GM23338 (cell line): ENCODE results near the gene UBE2L6. TPM values are rescaled to one million over a fixed set of nuclear protein-coding genes. Genes with fewer than 3 reads are reported as not detected.

Source experiments
- ATAC-seq: fragments of 200-7000 bp; cut with Tn5 transposase; 3 replicates; pipeline ENCODE4 v1.9.1; 2020
- DNase-seq: peaks from one replicate; pipeline ENCODE4 v3.0.0-alpha.2; 2015; ENCODE audit warnings: low spot score
- H2AFZ ChIP-seq: fragments of 200-600 bp; sonication (generic); 2 replicates; pipeline ENCODE4 v1.8.0; 2016; ENCODE audit warnings: antibody characterized with exemption, mild to moderate bottlenecking, moderate library complexity
- H3F3A ChIP-seq: fragments of 200-600 bp; sonication (generic); replicated peaks from 2 replicates; pipeline ENCODE4 v1.8.0; 2017; ENCODE audit warnings: antibody characterized with exemption, mixed run types, low read depth
- H3K27ac ChIP-seq: fragments of 200-600 bp; sonication (generic); 2 replicates; pipeline ENCODE4 v1.6.1; 2016; ENCODE audit warnings: low read depth
- H3K27me3 ChIP-seq: fragments of 200-600 bp; sonication (generic); 2 replicates; pipeline ENCODE4 v1.8.0; 2016; ENCODE audit warnings: mild to moderate bottlenecking, mixed run types, moderate library complexity; ENCODE audit not compliant: insufficient read depth
- H3K36me3 ChIP-seq: fragments of 200-600 bp; sonication (generic); 2 replicates; pipeline ENCODE4 v1.8.0; 2016; ENCODE audit warnings: mild to moderate bottlenecking; ENCODE audit not compliant: insufficient read depth
- H3K4me1 ChIP-seq: fragments of 200-600 bp; sonication (generic); 2 replicates; pipeline ENCODE4 v1.8.0; 2016; ENCODE audit warnings: mild to moderate bottlenecking, moderate library complexity; ENCODE audit not compliant: insufficient read depth
- H3K4me2 ChIP-seq: fragments of 200-600 bp; sonication (generic); 2 replicates; pipeline ENCODE4 v1.7.1; 2017; ENCODE audit warnings: mixed run types
- H3K4me3 ChIP-seq: fragments of 200-600 bp; sonication (generic); 2 replicates; pipeline ENCODE4 v1.6.1; 2016; ENCODE audit warnings: mixed run types
- H3K79me2 ChIP-seq: fragments of 200-600 bp; sonication (generic); replicated peaks from 2 replicates; pipeline ENCODE4 v1.8.0; 2017; ENCODE audit warnings: mild to moderate bottlenecking; ENCODE audit not compliant: insufficient read depth
- H3K9me2 ChIP-seq: fragments of 200-600 bp; sonication (generic); 2 replicates; pipeline ENCODE4 v1.8.0; 2017; ENCODE audit not compliant: insufficient read depth
- H4K20me1 ChIP-seq: fragments of 200-600 bp; sonication (generic); replicated peaks from 2 replicates; pipeline ENCODE4 v1.8.0; 2017; ENCODE audit warnings: mild to moderate bottlenecking; ENCODE audit not compliant: insufficient read depth
- H3K27ac Mint-ChIP-seq: 2 replicates; pipeline ENCODE4 v1.8.0; 2020; ENCODE audit warnings: inconsistent platforms, mild to moderate bottlenecking, moderate library complexity, mixed read lengths
- H3K27me3 Mint-ChIP-seq: 3 replicates; pipeline ENCODE4 v1.8.0; 2022; ENCODE audit warnings: low read depth, mild to moderate bottlenecking, moderate library complexity, mixed read lengths, inconsistent platforms; ENCODE audit not compliant: insufficient read depth, poor library complexity
- H3K36me3 Mint-ChIP-seq: 3 replicates; pipeline ENCODE4 v1.8.0; 2021; ENCODE audit warnings: low read depth, mild to moderate bottlenecking, inconsistent platforms, moderate library complexity, mixed read lengths
- H3K4me1 Mint-ChIP-seq: 3 replicates; pipeline ENCODE4 v1.8.0; 2020; ENCODE audit warnings: mild to moderate bottlenecking, inconsistent platforms, mixed read lengths
- H3K4me3 Mint-ChIP-seq: 3 replicates; pipeline ENCODE4 v1.8.0; 2021; ENCODE audit warnings: moderate library complexity, mild to moderate bottlenecking, inconsistent platforms, mixed read lengths
- H3K9me3 Mint-ChIP-seq: 3 replicates; pipeline ENCODE4 v1.8.0; 2020; ENCODE audit warnings: moderate library complexity, mild to moderate bottlenecking, inconsistent platforms, mixed read lengths
- EZH2phosphoT487 ChIP-seq: fragments of 200-600 bp; sonication (generic); IDR thresholded peaks from one replicate; pipeline ENCODE4 v1.8.1; 2018; ENCODE audit warnings: antibody characterized with exemption; ENCODE audit not compliant: unreplicated experiment
- JUNB ChIP-seq: IDR thresholded peaks from one replicate; pipeline ENCODE4 v1.6.1; 2016; ENCODE audit warnings: antibody characterized with exemption; ENCODE audit not compliant: unreplicated experiment
- NANOG ChIP-seq: IDR thresholded peaks from 2 replicates; pipeline ENCODE4 v1.6.1; 2016; ENCODE audit warnings: antibody characterized with exemption, borderline replicate concordance
- POLR2AphosphoS5 ChIP-seq: IDR thresholded peaks from 2 replicates; pipeline ENCODE4 v1.6.1; 2016; ENCODE audit warnings: antibody characterized with exemption, low read depth
- ZNF114 ChIP-seq: fragments of 250-450 bp; sonication (Bioruptor Pico); IDR thresholded peaks from 2 replicates; pipeline ENCODE4 v1.5.0; 2020; ENCODE audit warnings: mild to moderate bottlenecking, moderate library complexity
- polyA plus RNA-seq: library from polyadenylated mRNA; unstranded; fragments of >200 nt; fragmentation: Nextera tagmentation; extraction: Ambion mirVana; gene quantifications from 2 replicates; pipeline ENCODE4 v1.2.1, GENCODE V29; 2016
- total RNA-seq: library from RNA; depleted of rRNA; stranded (reverse); fragments of >200 nt; shearing (Covaris generic); gene quantifications from 2 replicates; pipeline ENCODE4 v1.2.3, GENCODE V29; 2014
- TF ChIP-seq, protein P1 (sequence below): IDR thresholded peaks from 2 replicates; pipeline ENCODE4 v1.6.1; 2016; ENCODE audit warnings: antibody characterized with exemption
- TF ChIP-seq, protein P2 (sequence below): fragments of 250-450 bp; sonication (Bioruptor Pico); IDR thresholded peaks from 2 replicates; pipeline ENCODE4 v1.5.0; 2020; ENCODE audit warnings: mild to moderate bottlenecking, moderate library complexity

Gene UBE2L6
- total and polyA plus RNA-seq, 2 experiments from 2014 or later, result 46.0 to 52.0 TPM

DNA sequence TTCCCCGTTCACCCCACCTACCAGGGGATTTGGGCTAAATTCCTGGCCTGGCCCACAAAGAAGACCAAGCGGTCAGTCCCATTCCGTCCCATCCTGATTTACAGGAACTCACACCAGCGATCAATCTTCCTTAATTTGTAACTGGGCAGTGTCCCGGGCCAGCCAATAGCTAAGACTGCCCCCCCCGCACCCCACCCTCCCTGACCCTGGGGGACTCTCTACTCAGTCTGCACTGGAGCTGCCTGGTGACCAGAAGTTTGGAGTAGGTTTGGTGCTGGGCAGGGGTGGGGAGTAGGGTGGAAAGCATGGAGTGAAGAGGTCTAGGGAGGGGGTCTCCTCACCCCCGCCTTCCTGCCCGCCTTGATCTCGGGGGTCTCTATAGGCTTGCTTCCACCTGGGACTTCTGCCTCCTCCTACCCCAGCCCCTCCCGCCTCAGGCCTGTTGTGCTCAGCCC, 30.0 kb upstream of the UBE2L6 start, which contains the start of gene SERPING1:
TSS of gene SERPING1 (plus strand) at position 225 of the 455 bp plus-strand sequence. CDS start 586 bp downstream, outside the sequence.
- H3F3A ChIP-seq, result peaks cover 17% of the 10 kb centered on the region
- Mint-ChIP-seq H3K4me3 (peak within 1 kb of the TSS; percentile 81), H3K36me3 (peaks cover 27% of the 10 kb centered on the region), H3K27ac (peak within 1 kb of the TSS; percentile 92), H3K4me1 (peaks cover 38% of the 10 kb centered on the region), H3K27me3 (peaks cover 18% of the 10 kb centered on the region), H3K9me3 (no peaks in the 10 kb centered on the region)
- no peaks in the 10 kb centered on the region for H4K20me1 ChIP-seq
- H3K4me2 ChIP-seq, result peak within 1 kb of the TSS; percentile 93
- H3K79me2 ChIP-seq, result 0 out of 2 replicates have a peak, but pooled peaks cover 3% of the 10 kb centered on the region
- peaks cover 11% of the 10 kb centered on the region for H3K4me1 ChIP-seq
- no peaks in the 10 kb centered on the region for H3K9me2 ChIP-seq
- TF ChIP-seq POLR2AphosphoS5, result peak; percentile 20; the same call in 1 of the 2 replicates
- TF ChIP-seq JUNB, result no peak
- no peaks in the 10 kb centered on the region for H3K36me3 ChIP-seq
- H3K4me3 ChIP-seq, result peak within 1 kb of the TSS; percentile 64
- ATAC-seq (peak; percentile 64), DNase-seq (peak; percentile 66)
- no peaks in the 10 kb centered on the region for H3K27me3 ChIP-seq
- H2AFZ ChIP-seq, result peak within 1 kb of the TSS; percentile 96
- peak within 1 kb of the TSS; percentile 92 for H3K27ac ChIP-seq

DNA sequence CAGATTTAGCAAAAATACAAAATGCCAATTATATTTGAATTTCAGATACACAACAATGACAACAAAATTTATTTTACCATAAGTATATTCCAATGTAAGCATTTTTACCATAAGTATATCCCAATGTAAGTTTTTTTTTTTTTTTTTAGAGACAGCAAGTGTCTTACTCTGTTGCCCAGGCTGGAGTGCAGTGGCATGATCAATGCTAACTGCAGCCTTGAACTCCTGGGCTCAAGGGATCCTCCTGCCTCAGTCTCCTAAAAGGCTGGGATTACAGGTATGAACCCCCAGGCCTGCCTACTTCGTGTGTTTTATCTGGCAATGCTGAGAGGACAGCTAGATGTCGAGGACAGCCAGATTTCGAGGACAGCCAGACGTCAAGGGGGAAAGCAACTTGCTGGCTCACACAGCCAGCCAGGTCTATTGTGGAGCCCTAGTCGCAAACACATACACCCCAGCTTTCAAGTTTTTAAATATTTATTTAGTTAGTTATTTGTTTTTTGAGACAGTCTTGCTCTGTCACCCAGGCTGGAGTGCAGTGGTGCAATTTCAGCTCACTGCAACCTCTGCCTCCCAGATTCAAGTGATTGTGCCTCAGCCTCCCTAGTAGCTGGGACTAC, 28.9 kb upstream of the UBE2L6 start:
- no peaks in the 10 kb centered on the region for H3K9me2 ChIP-seq
- Mint-ChIP-seq H3K4me1 (peaks cover 38% of the 10 kb centered on the region), H3K36me3 (peaks cover 17% of the 10 kb centered on the region), H3K27ac (no peak overlapping the region), H3K4me3 (no peak overlapping the region; the same call in 2 of the 3 replicates), H3K9me3 (no peaks in the 10 kb centered on the region), H3K27me3 (peaks cover 14% of the 10 kb centered on the region)
- H3K4me1 ChIP-seq, result peaks cover 11% of the 10 kb centered on the region
- DNase-seq, result no peak
- H4K20me1 ChIP-seq, result no peaks in the 10 kb centered on the region
- peaks cover 17% of the 10 kb centered on the region for H3F3A ChIP-seq
- no peaks in the 10 kb centered on the region for H3K36me3 ChIP-seq
- 0 out of 2 replicates have a peak, but pooled peaks cover 3% of the 10 kb centered on the region for H3K79me2 ChIP-seq
- H3K4me2 ChIP-seq, result peak overlapping the region; percentile 93
- no peaks in the 10 kb centered on the region for H3K27me3 ChIP-seq
- H3K27ac ChIP-seq, result peak overlapping the region; percentile 92; the same call in 1 of the 2 replicates
- H2AFZ ChIP-seq, result peak overlapping the region; percentile 83; the same call in 1 of the 2 replicates
- ATAC-seq, result no peak
- H3K4me3 ChIP-seq, result peak overlapping the region; percentile 64; the same call in 1 of the 2 replicates
- TF ChIP-seq, protein P1, sequence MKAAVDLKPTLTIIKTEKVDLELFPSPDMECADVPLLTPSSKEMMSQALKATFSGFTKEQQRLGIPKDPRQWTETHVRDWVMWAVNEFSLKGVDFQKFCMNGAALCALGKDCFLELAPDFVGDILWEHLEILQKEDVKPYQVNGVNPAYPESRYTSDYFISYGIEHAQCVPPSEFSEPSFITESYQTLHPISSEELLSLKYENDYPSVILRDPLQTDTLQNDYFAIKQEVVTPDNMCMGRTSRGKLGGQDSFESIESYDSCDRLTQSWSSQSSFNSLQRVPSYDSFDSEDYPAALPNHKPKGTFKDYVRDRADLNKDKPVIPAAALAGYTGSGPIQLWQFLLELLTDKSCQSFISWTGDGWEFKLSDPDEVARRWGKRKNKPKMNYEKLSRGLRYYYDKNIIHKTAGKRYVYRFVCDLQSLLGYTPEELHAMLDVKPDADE, result no peak
- TF ChIP-seq NANOG (no peak), EZH2phosphoT487 (no peak), ZNF114 (CRISPR knock-in tag) (no peak)

DNA sequence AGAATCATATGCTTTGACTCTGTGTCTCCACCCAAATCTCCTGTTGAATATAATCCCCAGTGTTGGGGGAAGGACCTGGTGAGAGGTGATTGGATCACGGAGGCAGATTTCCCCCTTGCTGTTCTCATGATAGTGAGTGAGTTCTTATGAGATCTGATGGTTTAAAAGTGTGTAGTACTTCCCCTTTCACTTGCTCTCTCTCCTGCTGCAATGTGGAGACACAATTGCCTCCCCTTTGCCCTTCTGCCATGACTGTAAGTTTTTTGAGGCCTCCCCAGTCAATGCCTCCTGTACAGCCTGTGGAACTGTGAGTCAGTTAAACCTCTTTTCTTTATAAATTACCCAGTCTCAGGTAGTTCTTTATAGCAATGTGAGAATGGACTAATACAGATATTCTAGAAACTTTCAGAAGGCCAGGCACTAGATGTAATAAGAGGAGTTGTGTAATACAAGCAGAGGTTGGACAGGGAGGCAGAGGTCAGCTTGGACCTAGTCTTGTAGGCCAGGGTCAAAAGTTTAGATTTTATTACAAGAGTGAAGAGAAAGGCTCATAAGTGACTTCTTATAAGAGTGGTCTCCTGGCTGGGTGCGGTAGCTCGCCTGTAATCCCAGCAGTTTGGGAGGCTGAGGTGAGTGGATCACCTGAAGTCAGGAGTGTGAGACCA, 20.7 kb upstream of the UBE2L6 start:
- H3K27me3 Mint-ChIP-seq, result peaks cover 8% of the 10 kb centered on the region
- H3K4me1 ChIP-seq, result 0 out of 2 replicates have a peak, but pooled peaks cover 6% of the 10 kb centered on the region
- no peak overlapping the region for H3K4me3 ChIP-seq
- no peaks in the 10 kb centered on the region for H3K79me2 ChIP-seq
- ATAC-seq, result no peak
- H4K20me1 ChIP-seq, result no peaks in the 10 kb centered on the region
- no peak overlapping the region for H3K27ac ChIP-seq
- no peaks in the 10 kb centered on the region for H3K36me3 Mint-ChIP-seq
- no peaks in the 10 kb centered on the region for H3F3A ChIP-seq
- no peak for DNase-seq
- H3K27ac Mint-ChIP-seq, result no peak overlapping the region
- no peak overlapping the region for H3K4me2 ChIP-seq
- no peak overlapping the region for H2AFZ ChIP-seq
- H3K36me3 ChIP-seq, result no peaks in the 10 kb centered on the region
- no peaks in the 10 kb centered on the region for H3K9me2 ChIP-seq
- peaks cover 12% of the 10 kb centered on the region for H3K4me1 Mint-ChIP-seq
- peaks cover 3% of the 10 kb centered on the region; the same call in 1 of the 3 replicates for H3K9me3 Mint-ChIP-seq
- no peak overlapping the region for H3K4me3 Mint-ChIP-seq
- no peaks in the 10 kb centered on the region for H3K27me3 ChIP-seq
- TF ChIP-seq POLR2AphosphoS5 (no peak), EZH2phosphoT487 (no peak), JUNB (no peak)
- TF ChIP-seq, protein P2, sequence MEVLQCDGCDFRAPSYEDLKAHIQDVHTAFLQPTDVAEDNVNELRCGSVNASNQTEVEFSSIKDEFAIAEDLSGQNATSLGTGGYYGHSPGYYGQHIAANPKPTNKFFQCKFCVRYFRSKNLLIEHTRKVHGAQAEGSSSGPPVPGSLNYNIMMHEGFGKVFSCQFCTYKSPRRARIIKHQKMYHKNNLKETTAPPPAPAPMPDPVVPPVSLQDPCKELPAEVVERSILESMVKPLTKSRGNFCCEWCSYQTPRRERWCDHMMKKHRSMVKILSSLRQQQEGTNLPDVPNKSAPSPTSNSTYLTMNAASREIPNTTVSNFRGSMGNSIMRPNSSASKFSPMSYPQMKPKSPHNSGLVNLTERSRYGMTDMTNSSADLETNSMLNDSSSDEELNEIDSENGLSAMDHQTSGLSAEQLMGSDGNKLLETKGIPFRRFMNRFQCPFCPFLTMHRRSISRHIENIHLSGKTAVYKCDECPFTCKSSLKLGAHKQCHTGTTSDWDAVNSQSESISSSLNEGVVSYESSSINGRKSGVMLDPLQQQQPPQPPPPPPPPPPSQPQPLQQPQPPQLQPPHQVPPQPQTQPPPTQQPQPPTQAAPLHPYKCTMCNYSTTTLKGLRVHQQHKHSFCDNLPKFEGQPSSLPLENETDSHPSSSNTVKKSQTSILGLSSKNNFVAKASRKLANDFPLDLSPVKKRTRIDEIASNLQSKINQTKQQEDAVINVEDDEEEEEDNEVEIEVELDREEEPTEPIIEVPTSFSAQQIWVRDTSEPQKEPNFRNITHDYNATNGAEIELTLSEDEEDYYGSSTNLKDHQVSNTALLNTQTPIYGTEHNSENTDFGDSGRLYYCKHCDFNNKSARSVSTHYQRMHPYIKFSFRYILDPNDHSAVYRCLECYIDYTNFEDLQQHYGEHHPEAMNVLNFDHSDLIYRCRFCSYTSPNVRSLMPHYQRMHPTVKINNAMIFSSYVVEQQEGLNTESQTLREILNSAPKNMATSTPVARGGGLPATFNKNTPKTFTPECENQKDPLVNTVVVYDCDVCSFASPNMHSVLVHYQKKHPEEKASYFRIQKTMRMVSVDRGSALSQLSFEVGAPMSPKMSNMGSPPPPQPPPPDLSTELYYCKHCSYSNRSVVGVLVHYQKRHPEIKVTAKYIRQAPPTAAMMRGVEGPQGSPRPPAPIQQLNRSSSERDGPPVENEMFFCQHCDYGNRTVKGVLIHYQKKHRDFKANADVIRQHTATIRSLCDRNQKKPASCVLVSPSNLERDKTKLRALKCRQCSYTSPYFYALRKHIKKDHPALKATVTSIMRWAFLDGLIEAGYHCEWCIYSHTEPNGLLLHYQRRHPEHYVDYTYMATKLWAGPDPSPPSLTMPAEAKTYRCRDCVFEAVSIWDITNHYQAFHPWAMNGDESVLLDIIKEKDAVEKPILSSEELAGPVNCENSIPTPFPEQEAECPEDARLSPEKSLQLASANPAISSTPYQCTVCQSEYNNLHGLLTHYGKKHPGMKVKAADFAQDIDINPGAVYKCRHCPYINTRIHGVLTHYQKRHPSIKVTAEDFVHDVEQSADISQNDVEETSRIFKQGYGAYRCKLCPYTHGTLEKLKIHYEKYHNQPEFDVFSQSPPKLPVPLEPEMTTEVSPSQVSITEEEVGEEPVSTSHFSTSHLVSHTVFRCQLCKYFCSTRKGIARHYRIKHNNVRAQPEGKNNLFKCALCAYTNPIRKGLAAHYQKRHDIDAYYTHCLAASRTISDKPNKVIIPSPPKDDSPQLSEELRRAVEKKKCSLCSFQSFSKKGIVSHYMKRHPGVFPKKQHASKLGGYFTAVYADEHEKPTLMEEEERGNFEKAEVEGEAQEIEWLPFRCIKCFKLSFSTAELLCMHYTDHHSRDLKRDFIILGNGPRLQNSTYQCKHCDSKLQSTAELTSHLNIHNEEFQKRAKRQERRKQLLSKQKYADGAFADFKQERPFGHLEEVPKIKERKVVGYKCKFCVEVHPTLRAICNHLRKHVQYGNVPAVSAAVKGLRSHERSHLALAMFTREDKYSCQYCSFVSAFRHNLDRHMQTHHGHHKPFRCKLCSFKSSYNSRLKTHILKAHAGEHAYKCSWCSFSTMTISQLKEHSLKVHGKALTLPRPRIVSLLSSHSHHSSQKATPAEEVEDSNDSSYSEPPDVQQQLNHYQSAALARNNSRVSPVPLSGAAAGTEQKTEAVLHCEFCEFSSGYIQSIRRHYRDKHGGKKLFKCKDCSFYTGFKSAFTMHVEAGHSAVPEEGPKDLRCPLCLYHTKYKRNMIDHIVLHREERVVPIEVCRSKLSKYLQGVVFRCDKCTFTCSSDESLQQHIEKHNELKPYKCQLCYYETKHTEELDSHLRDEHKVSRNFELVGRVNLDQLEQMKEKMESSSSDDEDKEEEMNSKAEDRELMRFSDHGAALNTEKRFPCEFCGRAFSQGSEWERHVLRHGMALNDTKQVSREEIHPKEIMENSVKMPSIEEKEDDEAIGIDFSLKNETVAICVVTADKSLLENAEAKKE (CRISPR knock-in tag), result no peak
